Fibroblast of skin of abdomen (primary cell): ENCODE results near the gene GSG1L.
A peak's percentile ranks its signal among the peaks of the same experiment; 100 is the strongest.

Experiments used
- DNase-seq: peaks from one replicate; pipeline ENCODE4 v3.0.0-alpha.2; 2013

The GSG1L gene

GRCh38 chr16:27816561-27816960, 247.0 kb downstream of the GSG1L start:
- DNase-seq, result no peak

GRCh38 chr16:27813591-27813990, 249.9 kb downstream of the GSG1L start:
- no peak for DNase-seq

GRCh38 chr16:27811881-27812280, 251.6 kb downstream of the GSG1L start:
- DNase-seq, result no peak

- DNase-seq, result no peak
Observed at GRCh38 chr16:27806986-27807385, 256.5 kb downstream of the GSG1L start.

- no peak for DNase-seq
Observed at GRCh38 chr16:27806388-27806787, 257.1 kb downstream of the GSG1L start.

GRCh38 chr16:27805828-27806351, 257.6 kb downstream of the GSG1L start:
- no peak for DNase-seq

- no peak for DNase-seq
Observed at GRCh38 chr16:27803775-27804549, 259.6 kb downstream of the GSG1L start.

GRCh38 chr16:27802664-27803439, 260.7 kb downstream of the GSG1L start:
- DNase-seq, result no peak

GRCh38 chr16:27801289-27801945, 262.1 kb downstream of the GSG1L start:
- DNase-seq, result no peak

- no peak for DNase-seq
Observed at GRCh38 chr16:27800817-27801216, 262.7 kb downstream of the GSG1L start.

- DNase-seq, result no peak
Observed at GRCh38 chr16:27799896-27800295, 263.6 kb downstream of the GSG1L start.

- no peak for DNase-seq
Observed at GRCh38 chr16:27798241-27798640, 265.3 kb downstream of the GSG1L start.

GRCh38 chr16:27795992-27796614, 267.4 kb downstream of the GSG1L start:
- DNase-seq, result peak; percentile 24

GRCh38 chr16:27793249-27793622, 270.3 kb downstream of the GSG1L start:
- no peak for DNase-seq

- peak; percentile 49 for DNase-seq
Observed at GRCh38 chr16:27792486-27793248, 270.8 kb downstream of the GSG1L start.

GRCh38 chr16:27791404-27791719, 272.2 kb downstream of the GSG1L start:
- DNase-seq, result no peak

GRCh38 chr16:27790546-27791403, 272.7 kb downstream of the GSG1L start:
- no peak for DNase-seq

GRCh38 chr16:27789595-27790241, 273.8 kb downstream of the GSG1L start:
- no peak for DNase-seq

GRCh38 chr16:27789150-27789549, 274.4 kb downstream of the GSG1L start:
- no peak for DNase-seq

GRCh38 chr16:27787665-27788064, 275.8 kb downstream of the GSG1L start:
- no peak for DNase-seq
